Measurements from ENCODE around the gene THEM5.
"Not testable (repeated sequence)": the region's sequence is repeated elsewhere in the genome, so short reads cannot be mapped to it uniquely, and the experiment has no call there.

DNA sequence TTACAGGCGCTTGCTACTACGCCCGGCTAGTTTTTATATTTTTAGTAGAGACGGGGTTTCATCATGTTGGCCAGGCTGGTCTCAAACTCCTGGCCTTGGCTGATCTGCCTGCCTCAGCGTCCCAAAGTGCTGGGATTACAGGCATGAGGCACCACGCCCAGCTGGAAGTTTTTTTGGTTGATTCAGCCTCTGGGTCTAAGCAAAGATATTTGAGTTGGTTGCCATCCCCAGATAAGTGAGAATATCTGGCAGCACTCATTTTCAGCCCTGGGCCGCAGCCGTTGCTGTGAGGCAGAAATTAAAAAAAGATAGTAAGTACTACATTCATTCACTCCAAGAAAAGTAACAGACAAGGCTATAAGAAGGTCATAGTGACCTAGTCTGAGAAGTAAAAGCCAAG is 2.0 kb upstream of the THEM5 start:
- TF ChIP-seq, protein P1, sequence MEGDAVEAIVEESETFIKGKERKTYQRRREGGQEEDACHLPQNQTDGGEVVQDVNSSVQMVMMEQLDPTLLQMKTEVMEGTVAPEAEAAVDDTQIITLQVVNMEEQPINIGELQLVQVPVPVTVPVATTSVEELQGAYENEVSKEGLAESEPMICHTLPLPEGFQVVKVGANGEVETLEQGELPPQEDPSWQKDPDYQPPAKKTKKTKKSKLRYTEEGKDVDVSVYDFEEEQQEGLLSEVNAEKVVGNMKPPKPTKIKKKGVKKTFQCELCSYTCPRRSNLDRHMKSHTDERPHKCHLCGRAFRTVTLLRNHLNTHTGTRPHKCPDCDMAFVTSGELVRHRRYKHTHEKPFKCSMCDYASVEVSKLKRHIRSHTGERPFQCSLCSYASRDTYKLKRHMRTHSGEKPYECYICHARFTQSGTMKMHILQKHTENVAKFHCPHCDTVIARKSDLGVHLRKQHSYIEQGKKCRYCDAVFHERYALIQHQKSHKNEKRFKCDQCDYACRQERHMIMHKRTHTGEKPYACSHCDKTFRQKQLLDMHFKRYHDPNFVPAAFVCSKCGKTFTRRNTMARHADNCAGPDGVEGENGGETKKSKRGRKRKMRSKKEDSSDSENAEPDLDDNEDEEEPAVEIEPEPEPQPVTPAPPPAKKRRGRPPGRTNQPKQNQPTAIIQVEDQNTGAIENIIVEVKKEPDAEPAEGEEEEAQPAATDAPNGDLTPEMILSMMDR (optimal IDR thresholded peaks at IDR 0.05 in 1 of 3, IDR thresholded peaks at IDR 0.05 in 1 of 3, conservative IDR thresholded peaks at IDR 0.05 in 1 of 3; ENCODE audit: extremely low read depth in 1 of 3, insufficient read depth in 2 of 3, low read length in 3 of 3): not testable (repeated sequence)
- TF ChIP-seq EZH2 (IDR thresholded peaks at IDR 0.05; ENCODE audit: low read length): not testable (repeated sequence)
